GM12865 (cell line): ENCODE measurements around the gene CADM2.
"Not testable (repeated sequence)": the region's sequence is repeated elsewhere in the genome, so short reads cannot be mapped to it uniquely, and the experiment has no call there.

Experiments used
- DNase-seq: peaks from one replicate; pipeline ENCODE4 v3.0.0; 2010; ENCODE audit warnings: low read depth
- H3K4me3 ChIP-seq: 2 replicates; pipeline ENCODE4 v1.5.1; 2011; ENCODE audit warnings: mild to moderate bottlenecking, low read depth, low read length, control low read depth
- CTCF ChIP-seq: IDR thresholded peaks from 2 replicates; pipeline ENCODE4 v1.5.1; 2011; ENCODE audit warnings: low read length, control low read depth, low read depth, inconsistent platforms; ENCODE audit not compliant: insufficient read depth; ENCODE audit errors: missing control alignments

Gene CADM2

GRCh38 chr3:85102781-85103180 lies 144.0 kb downstream of the CADM2 start:
- no peak for TF ChIP-seq CTCF
- no peak for DNase-seq
- H3K4me3 ChIP-seq: no peak overlapping the region

DNA sequence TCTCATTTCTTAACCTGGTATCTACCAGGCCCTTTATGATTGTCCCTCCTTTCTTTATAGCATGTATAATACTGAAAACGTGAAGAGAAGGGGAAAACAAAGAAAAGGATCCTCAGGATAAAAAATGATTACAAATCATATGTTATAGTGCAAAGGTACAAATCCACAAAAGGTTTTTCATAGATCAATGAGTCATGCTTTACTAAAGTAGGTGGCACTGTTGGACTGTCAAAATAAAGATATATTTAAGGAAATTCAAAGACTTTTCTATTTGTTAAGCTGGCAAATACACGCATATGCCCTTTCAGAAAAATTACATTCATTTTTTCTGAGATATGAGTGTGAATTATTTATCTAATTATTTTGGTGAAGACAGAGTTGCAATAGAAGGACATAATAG lies 151.6 kb downstream of the CADM2 start:
- DNase-seq: no peak
- H3K4me3 ChIP-seq: no peak overlapping the region
- no peak for TF ChIP-seq CTCF

- TF ChIP-seq CTCF: no peak
- H3K4me3 ChIP-seq: no peak overlapping the region
- no peak for DNase-seq
Observed at GRCh38 chr3:85120879-85121278, 162.1 kb downstream of the CADM2 start.

GRCh38 chr3:85132864-85133263 lies 174.1 kb downstream of the CADM2 start:
- DNase-seq, H3K4me3 ChIP-seq: not testable (repeated sequence)

DNA sequence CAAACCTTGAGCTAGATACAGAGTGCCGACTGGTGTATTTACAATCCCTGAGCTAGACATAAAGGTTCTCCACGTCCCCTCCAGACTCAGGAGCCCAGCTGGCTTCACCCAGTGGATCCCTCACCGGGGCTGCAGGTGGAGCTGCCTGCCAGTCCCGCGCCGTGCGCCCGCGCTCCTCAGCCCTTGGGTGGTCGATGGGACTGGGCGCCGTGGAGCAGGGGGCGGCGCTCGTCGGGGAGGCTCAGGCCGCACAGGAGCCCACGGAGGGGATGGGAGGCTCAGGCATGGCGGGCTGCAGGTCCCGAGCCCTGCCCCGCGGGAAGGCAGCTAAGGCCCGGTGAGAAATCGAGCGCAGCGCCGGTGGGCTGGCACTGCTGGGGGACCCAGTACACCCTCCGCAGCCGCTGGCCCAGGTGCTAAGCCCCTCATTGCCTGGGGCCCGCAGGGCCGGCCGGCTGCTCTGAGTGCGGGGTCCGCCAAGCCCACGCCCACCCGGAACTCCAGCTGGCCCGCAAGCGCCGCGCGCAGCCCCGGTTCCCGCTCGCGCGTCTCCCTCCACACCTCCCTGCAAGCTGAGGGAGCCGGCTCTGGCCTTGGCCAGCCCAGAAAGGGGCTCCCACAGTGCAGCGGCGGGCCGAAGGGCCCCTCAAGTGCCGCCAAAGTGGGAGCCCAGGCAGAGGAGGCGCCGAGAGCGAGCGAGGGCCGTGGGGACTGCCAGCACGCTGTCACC lies 175.1 kb downstream of the CADM2 start:
- DNase-seq, H3K4me3 ChIP-seq: not testable (repeated sequence)

DNA sequence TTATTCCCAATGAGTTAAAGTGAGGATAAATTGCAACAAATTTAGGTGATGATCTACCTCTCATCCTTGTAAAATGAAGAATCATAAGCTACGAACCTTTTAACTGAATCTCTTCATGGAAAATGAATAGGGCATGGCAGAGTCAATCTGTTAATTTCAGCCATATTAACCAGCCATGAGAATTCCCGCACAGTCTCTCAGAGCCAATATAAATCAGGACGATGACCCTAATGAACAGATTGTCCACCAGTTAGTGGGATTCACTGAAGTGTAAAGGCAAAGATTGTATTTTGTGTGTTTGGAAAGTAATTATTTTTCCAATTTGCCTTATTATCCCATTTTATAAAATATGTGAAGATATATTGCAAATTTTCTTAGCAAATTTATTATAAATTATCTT lies 183.8 kb downstream of the CADM2 start:
- no peak overlapping the region for H3K4me3 ChIP-seq
- DNase-seq: no peak
- no peak for TF ChIP-seq CTCF

DNA sequence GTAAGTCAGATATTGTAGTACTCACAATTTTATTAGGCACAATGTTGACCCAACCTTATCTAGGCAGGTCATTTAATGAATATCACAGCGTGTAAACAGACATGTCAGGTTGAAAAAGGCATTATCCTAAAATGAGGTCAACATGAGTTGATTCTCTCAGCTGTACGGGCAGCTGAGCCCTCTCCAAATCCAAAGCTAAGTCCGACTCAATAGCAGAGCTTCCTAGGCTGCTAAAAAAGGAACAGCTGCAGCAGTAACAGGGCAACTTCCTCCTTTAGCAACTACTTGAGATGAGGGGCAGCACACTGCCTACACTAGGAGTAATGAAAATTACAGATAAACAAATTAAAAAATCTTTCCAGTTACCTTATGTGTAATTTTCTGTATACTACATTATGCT lies 189.2 kb downstream of the CADM2 start:
- TF ChIP-seq CTCF: no peak
- no peak for DNase-seq
- H3K4me3 ChIP-seq: no peak overlapping the region

DNA sequence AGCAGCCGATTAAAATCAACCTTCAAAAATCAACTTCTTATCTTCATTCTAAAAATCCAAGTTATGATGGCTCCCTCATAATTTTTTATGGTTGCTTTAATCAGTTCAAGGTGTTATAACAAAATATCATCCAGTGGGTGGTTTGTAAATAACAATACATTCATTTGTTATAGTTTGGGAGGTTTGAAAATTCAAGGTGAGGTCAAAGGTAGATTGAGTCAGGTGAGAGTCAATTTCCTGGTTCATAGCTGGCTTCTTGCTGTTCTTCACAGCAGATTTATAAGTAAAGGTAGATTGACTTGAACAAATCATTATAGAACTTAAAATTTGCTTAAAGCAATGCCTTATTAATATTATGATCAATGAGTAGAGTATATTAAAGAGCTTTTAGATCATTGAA lies 192.8 kb downstream of the CADM2 start:
- TF ChIP-seq CTCF: no peak
- H3K4me3 ChIP-seq: no peak overlapping the region
- no peak for DNase-seq

DNA sequence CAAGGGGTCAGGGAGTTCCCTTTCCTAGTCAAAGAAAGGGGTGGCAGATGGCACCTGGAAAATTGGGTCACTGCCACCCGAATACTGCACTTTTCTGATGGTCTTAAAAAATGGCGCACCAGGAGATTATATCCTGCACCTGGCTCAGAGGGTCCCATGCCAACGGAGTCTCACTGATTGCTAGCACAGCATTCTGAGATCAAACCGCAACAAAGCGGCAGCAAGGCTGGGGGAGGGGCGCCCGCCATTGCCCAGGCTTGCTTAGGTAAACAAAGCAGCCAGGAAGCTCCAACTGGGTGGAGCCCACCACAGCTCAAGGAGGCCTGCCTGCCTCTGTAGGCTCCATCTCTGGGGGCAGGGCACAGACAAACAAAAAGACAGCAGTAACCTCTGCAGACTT lies 194.5 kb downstream of the CADM2 start:
- not testable (repeated sequence) for H3K4me3 ChIP-seq, DNase-seq
